Epithelial cell of proximal tubule (primary cell): ENCODE results near the gene BMI1. TPM values are rescaled to one million over a fixed set of nuclear protein-coding genes. Genes with fewer than 3 reads are reported as not detected.

Experiments
- DNase-seq: peaks from one replicate; pipeline ENCODE4 v3.0.0-alpha.2; 2011; ENCODE audit warnings: low read depth
- H3K4me3 ChIP-seq: 2 replicates; pipeline ENCODE4 v1.5.1; 2011; ENCODE audit warnings: low read depth, mild to moderate bottlenecking, low read length
- total RNA-seq: library from RNA; depleted of rRNA; stranded (reverse); fragments of >200 nt; gene quantifications from 2 replicates; pipeline ENCODE4 v1.2.3, GENCODE V29; 2015
- TF ChIP-seq, protein P1 (sequence below): conservative IDR thresholded peaks from 2 replicates; pipeline ENCODE4 v1.5.1; 2012; ENCODE audit warnings: low read depth, mild to moderate bottlenecking, low read length

Gene BMI1
- total RNA-seq, 1 donor from 2014 or later = 29.6 TPM

DNA sequence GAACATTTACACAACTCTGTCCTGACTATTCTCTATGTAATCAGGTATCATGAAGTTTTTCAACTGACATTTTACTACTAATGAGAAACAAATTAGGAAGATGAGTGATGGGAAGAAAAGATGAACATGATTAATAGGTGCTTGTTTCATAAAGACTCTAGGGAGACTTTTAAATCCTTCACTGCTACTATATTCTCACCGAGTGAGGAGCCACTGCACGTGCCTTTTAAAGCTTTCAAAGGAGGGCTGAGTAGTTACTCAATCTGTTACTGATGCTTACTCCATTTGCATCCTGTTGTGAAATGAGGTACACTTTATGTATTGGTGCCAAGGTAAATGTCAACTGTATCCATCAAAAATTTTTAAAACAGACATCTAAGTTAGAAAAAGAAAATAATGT lies 6.0 kb upstream of the BMI1 start:
- TF ChIP-seq, protein P1, sequence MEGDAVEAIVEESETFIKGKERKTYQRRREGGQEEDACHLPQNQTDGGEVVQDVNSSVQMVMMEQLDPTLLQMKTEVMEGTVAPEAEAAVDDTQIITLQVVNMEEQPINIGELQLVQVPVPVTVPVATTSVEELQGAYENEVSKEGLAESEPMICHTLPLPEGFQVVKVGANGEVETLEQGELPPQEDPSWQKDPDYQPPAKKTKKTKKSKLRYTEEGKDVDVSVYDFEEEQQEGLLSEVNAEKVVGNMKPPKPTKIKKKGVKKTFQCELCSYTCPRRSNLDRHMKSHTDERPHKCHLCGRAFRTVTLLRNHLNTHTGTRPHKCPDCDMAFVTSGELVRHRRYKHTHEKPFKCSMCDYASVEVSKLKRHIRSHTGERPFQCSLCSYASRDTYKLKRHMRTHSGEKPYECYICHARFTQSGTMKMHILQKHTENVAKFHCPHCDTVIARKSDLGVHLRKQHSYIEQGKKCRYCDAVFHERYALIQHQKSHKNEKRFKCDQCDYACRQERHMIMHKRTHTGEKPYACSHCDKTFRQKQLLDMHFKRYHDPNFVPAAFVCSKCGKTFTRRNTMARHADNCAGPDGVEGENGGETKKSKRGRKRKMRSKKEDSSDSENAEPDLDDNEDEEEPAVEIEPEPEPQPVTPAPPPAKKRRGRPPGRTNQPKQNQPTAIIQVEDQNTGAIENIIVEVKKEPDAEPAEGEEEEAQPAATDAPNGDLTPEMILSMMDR = no peak
- H3K4me3 ChIP-seq = no peak overlapping the region
- DNase-seq = no peak

DNA sequence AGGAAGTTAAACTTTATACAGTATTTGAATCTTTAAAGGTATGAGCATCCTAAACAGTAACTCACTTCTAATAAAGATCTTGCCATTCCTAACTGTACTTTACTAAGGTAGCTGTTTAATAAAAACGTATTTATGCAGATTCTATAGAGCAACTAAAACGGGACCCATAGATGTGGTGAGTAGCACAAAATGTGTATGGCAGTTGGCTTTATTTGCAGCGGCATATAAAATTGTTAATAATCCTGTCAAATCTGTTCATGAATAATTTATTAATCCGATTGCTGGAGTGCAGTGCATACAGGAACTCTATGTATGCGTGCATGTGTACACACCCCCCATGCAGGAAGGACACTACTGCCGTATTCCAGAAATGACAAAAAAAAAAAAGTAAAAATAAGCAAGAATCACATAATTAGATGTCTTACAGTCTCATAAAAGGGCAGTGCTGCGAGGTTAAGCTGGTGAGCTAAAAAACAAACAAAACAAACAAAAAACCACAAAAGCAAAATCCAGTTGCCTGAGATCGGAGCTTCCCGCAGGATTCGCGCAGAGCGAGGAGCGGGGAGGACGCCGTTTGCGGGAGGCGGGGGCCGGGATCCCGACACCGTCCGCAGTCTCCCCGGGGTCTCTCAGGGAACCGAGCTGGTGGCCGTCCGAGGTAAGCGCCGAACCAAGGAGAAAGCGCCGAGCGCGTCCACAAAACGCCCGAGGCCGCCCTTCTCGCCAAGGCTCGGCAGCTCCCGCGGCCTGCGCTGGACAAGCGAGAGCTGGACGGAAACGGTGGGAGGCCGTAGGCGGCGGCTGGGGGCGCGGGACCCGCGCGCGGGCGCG lies 5.2 kb upstream of the BMI1 start:
- DNase-seq = no peak
- TF ChIP-seq, protein P1 = no peak
- peak overlapping the region; percentile 71 for H3K4me3 ChIP-seq

DNA sequence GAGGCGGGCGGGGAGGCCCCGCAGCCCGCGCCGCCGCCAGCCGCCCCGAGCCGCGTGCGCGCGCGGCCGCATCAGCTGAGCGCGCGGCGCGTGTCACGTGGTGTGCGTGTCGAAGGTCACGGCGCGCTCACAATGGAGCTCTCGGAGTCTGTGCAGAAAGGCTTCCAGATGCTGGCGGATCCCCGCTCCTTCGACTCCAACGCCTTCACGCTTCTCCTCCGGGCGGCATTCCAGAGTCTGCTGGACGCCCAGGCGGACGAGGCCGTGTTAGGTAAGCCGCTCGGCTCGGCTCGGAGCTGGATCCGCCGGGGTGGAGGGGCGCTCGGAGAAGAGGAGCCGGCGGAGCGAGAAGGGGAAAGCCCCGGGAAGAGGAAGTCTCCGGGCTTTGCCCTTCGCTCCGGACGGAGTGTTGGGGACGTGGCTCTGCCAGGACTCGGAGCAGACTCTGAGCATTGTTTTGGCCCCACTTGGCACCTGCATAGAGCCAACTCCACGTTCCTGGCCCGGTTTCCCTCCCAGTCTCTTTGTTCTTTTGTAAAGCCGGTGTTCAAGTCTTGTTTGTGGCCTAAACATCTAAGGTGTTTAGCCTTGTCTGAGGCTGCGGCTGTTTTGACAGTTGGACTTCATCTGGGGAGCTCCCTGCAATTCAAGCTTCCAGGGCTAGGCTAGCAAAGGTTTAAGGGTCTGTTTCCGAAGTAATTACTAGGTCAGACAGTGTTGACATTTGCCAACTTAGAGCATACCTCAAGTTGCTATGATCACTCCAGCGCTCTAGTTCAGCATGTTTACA lies 4.4 kb upstream of the BMI1 start, which contains the start of gene COMMD3:
COMMD3 (plus strand) TSS at position 103 of the 790 bp plus-strand sequence; CDS start at position 133, 30 bp downstream.
- TF ChIP-seq, protein P1 = no peak
- DNase-seq = no peak
- peak within 1 kb of the TSS; percentile 71 for H3K4me3 ChIP-seq

DNA sequence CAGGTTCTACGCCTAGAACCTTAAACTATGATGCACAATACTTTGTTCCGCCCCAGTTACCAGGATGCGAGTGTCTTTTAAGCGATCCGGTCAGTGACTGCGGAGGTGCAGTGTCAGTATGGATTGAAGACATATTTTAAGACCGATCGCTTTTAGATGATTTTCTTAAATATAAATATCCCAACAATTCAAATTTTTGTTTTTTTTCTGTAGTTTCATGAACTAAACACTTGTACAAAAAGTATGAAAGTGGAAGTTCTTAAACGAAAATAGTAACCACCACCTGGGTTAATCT lies 3.9 kb upstream of the BMI1 start:
- H3K4me3 ChIP-seq = peak overlapping the region; percentile 71
- no peak for DNase-seq
- TF ChIP-seq, protein P1 = no peak

DNA sequence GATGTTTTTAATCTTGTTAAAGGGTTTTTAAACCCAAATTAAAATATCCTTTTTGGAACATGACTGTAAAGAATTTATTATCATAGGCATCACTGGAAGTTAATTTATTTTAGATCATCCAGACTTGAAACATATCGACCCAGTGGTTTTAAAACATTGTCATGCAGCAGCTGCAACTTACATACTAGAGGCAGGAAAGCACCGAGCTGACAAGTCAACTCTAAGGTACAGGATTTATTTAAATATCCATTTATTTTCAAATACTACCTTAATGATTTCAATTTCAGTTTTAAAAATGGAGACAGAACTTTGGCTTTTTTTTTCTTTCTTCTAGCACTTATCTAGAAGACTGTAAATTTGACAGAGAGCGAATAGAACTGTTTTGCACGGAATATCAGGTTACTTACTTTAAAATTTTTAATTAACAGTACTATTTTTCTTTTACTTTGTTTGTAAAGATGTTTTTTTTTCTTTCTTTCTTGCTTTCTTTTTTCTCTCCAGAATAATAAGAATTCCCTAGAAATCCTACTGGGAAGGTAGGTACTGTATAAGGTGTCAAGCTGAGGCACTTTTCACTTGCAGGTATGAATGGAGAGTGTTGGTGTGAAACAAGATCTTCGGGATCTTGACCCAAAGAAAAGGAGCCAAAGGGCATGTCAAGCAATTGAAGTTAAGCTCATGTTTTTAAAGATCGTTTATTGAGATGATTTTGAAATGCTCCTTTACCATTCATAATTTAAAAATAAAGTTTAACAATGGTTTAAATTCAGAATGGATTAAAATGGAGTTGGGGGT lies 2.9 kb upstream of the BMI1 start:
- H3K4me3 ChIP-seq = no peak overlapping the region
- no peak for DNase-seq
- TF ChIP-seq, protein P1 = no peak

DNA sequence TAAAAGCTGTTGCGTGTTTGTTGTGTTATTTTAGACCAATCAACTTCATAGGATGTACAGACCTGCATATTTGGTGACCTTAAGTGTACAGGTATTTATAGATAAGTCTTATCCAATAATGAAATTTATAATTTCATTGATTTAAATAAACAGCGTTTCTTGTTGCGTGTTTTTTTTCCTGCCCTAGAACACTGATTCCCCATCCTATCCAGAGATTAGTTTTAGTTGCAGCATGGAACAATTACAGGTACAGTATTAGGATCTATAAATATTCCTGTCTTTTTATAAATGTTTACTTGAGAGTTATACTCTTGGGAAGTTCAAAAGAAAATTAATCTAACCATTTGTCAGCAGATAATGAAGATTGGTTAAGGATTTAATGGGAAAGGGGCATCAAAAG lies 2.1 kb upstream of the BMI1 start:
- TF ChIP-seq, protein P1 = no peak
- DNase-seq = no peak
- no peak overlapping the region for H3K4me3 ChIP-seq
